ENCODE results near the gene PLEKHG4B. TPM values are rescaled to one million over a fixed set of nuclear protein-coding genes. Genes with fewer than 3 reads are reported as not detected.

PLEKHG4B gene
- total and polyA plus RNA-seq, 2 experiments from 2014 or later: 9.9 to 20.1 TPM

GRCh38 chr5:198516-199196 is 106.7 kb downstream of the PLEKHG4B start:
- no peaks in the 10 kb centered on the region for H3K36me3 ChIP-seq
- H3K9me3 ChIP-seq (ENCODE audit: low read depth): no peaks in the 10 kb centered on the region
- no peaks in the 10 kb centered on the region for H3K27me3 ChIP-seq
- peaks cover 20% of the 10 kb centered on the region for H3K4me1 ChIP-seq (ENCODE audit: low read depth)
- no peak for DNase-seq (ENCODE audit: low read depth in 1 of 2, low spot score in 1 of 2)
- H3K27ac ChIP-seq: no peak overlapping the region
- TF ChIP-seq CTCF (IDR thresholded peaks at IDR 0.05; ENCODE audit: low read depth, low read length): no peak
- no peak overlapping the region for H3K4me3 ChIP-seq

DNA sequence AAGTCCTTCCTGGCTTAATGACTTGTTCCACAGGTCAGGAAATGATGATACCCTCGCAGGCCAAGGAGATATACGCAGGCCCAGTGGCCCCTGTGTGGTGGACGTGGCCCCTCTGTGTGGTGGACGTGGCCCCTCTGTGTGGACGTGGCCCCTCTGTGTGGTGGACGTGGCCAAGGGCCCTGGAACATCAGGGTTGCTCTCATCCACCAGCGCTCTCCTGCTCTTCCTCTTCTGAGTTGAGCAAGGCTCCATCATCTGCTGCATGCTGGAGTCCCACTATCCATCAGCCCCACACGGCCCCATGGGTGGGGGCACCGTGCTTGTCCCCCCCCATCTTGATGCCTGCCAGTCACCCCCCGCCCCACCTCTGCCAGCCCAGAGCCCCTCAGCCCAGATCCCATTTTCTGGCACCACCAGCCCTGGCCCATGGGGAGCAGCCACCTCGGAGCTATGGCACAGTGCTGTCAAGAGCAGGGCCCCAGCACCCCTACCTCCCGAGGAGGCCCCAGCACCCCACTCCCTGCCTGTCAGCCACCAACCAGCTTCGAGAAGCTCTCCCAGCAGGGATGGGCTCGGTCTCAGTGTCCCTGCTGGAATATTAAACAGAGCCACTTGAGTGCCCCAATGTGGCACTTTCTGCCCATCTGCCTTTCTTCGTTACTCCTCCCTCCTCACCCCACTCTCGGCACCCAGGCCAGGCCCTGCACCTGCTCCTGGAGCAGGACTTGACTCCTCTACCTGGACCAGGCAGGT is 107.4 kb downstream of the PLEKHG4B start:
- Histone ChIP-seq H3K9me3 (ENCODE audit: low read depth) (no peaks in the 10 kb centered on the region), H3K36me3 (peaks cover 4% of the 10 kb centered on the region), H3K27me3 (no peaks in the 10 kb centered on the region), H3K4me3 (no peak overlapping the region), H3K4me1 (ENCODE audit: low read depth) (peaks cover 20% of the 10 kb centered on the region), H3K27ac (peak overlapping the region; percentile 76)
- no peak for DNase-seq (ENCODE audit: low read depth in 1 of 2, low spot score in 1 of 2)
- TF ChIP-seq CTCF (IDR thresholded peaks at IDR 0.05; ENCODE audit: low read depth, low read length): no peak

DNA sequence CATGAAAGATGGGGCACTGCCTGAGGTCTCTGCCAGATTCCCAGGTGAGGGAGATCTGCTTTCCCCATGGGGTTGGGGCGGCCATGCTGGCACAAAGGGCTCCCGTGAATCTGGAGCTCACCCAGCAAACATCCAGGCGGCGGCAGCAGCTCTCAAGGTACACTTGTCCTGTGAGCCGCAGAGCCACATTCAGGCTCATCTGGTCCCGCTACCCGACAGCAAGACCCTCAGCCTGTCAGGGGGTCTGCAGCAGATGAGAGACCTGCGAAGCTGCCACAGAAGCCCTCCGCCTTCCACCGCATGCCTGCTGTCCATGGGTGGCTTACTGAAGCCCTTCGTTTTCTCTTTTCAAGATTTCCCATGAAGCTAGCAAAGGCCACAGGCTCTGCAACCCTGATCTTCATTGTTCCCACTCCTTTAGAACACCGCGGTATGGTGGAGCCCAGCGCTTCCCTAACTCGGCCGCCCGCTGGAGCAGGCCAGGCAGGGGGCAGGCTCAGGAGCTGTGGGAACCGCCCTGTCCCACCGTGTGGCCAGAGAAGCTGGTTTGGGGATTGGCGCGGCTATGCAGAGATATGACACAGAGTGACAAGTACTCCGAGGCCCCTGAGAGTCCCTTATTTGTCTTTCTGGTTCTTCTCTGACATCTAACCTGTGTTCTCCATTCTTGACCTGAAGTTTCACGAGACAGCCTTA is 108.1 kb downstream of the PLEKHG4B start:
- TF ChIP-seq CTCF (IDR thresholded peaks at IDR 0.05; ENCODE audit: low read depth, low read length): no peak
- Histone ChIP-seq H3K4me3 (no peak overlapping the region), H3K9me3 (ENCODE audit: low read depth) (no peaks in the 10 kb centered on the region), H3K27ac (peak overlapping the region; percentile 76), H3K4me1 (ENCODE audit: low read depth) (peaks cover 20% of the 10 kb centered on the region), H3K27me3 (no peaks in the 10 kb centered on the region), H3K36me3 (peaks cover 8% of the 10 kb centered on the region)
- DNase-seq (ENCODE audit: low read depth in 1 of 2, low spot score in 1 of 2): no peak

DNA sequence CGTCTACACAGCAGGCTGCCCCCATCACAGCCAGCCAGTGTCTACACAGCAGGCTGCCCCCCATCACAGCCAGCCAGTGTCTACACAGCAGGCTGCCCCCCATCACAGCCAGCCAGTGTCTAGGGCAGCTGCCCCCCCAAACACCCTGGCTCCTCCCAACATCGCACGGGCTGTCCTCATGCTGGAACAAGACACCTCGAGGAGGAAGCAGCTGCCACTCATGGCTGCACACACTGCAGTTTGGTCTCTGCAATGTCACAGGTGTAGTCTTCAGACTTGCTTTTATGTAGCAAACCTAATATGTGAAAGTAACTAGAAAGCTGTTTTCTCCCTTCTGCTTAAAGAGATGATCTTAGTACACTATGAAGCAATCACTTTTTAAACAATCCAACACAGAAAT is 109.0 kb downstream of the PLEKHG4B start:
- Histone ChIP-seq H3K4me3 (no peak overlapping the region), H3K36me3 (peaks cover 8% of the 10 kb centered on the region), H3K27ac (peak overlapping the region; percentile 45), H3K9me3 (ENCODE audit: low read depth) (no peaks in the 10 kb centered on the region), H3K27me3 (no peaks in the 10 kb centered on the region), H3K4me1 (ENCODE audit: low read depth) (peaks cover 25% of the 10 kb centered on the region)
- TF ChIP-seq CTCF (IDR thresholded peaks at IDR 0.05; ENCODE audit: low read depth, low read length): no peak
- no peak for DNase-seq (ENCODE audit: low read depth in 1 of 2, low spot score in 1 of 2)

- TF ChIP-seq CTCF (IDR thresholded peaks at IDR 0.05; ENCODE audit: low read depth, low read length): no peak
- DNase-seq (ENCODE audit: low read depth in 1 of 2, low spot score in 1 of 2): no peak
- H3K27ac ChIP-seq: peak overlapping the region; percentile 45
- no peak overlapping the region for H3K4me3 ChIP-seq
- peaks cover 31% of the 10 kb centered on the region for H3K4me1 ChIP-seq (ENCODE audit: low read depth)
- H3K9me3 ChIP-seq (ENCODE audit: low read depth): no peaks in the 10 kb centered on the region
- peaks cover 8% of the 10 kb centered on the region for H3K36me3 ChIP-seq
- no peaks in the 10 kb centered on the region for H3K27me3 ChIP-seq
Observed at GRCh38 chr5:201672-202071, 109.7 kb downstream of the PLEKHG4B start.
